GM18498 (cell line): ENCODE results near the gene FASTKD2.
"Not testable (repeated sequence)": the region's sequence is repeated elsewhere in the genome, so short reads cannot be mapped to it uniquely, and the experiment has no call there.

Source experiments
- ATAC-seq: cut with Tn5 transposase; IDR thresholded peaks from one replicate; pipeline ENCODE4 v1.9.1; 2021; ENCODE audit warnings: mild to moderate bottlenecking, moderate library complexity; ENCODE audit not compliant: unreplicated experiment

Gene FASTKD2

GRCh38 chr2:206790311-206790935 lies 25.0 kb downstream of the FASTKD2 start:
- no peak for ATAC-seq

GRCh38 chr2:206792645-206793044 lies 27.2 kb downstream of the FASTKD2 start:
- no peak for ATAC-seq

- ATAC-seq: no peak
Observed at GRCh38 chr2:206797376-206797775, 32.0 kb downstream of the FASTKD2 start.

- peak; percentile 81 for ATAC-seq
Observed at GRCh38 chr2:206798000-206798399, 32.6 kb downstream of the FASTKD2 start.

- ATAC-seq: no peak
Observed at GRCh38 chr2:206799083-206799482, 33.7 kb downstream of the FASTKD2 start.

GRCh38 chr2:206800506-206801417 lies 35.4 kb downstream of the FASTKD2 start:
- ATAC-seq: peak; percentile 59

GRCh38 chr2:206801418-206802189 lies 36.2 kb downstream of the FASTKD2 start:
- no peak for ATAC-seq

GRCh38 chr2:206802654-206803514 lies 37.5 kb downstream of the FASTKD2 start:
- no peak for ATAC-seq

- ATAC-seq: no peak
Observed at GRCh38 chr2:206804326-206804725, 38.9 kb downstream of the FASTKD2 start.

- ATAC-seq: no peak
Observed at GRCh38 chr2:206805887-206806607, 40.6 kb downstream of the FASTKD2 start.

- not testable (repeated sequence) for ATAC-seq
Observed at GRCh38 chr2:206807624-206808023, 42.2 kb downstream of the FASTKD2 start.

- not testable (repeated sequence) for ATAC-seq
Observed at GRCh38 chr2:206812471-206812870, 47.1 kb downstream of the FASTKD2 start.

- no peak for ATAC-seq
Observed at GRCh38 chr2:206814498-206814897, 49.1 kb downstream of the FASTKD2 start.

GRCh38 chr2:206820807-206821206 lies 55.4 kb downstream of the FASTKD2 start:
- ATAC-seq: no peak

GRCh38 chr2:206823178-206823577 lies 57.8 kb downstream of the FASTKD2 start:
- ATAC-seq: no peak

GRCh38 chr2:206824087-206824618 lies 58.7 kb downstream of the FASTKD2 start:
- ATAC-seq: no peak

- ATAC-seq: no peak
Observed at GRCh38 chr2:206824993-206825392, 59.6 kb downstream of the FASTKD2 start.

GRCh38 chr2:206831442-206831995 lies 66.1 kb downstream of the FASTKD2 start:
- ATAC-seq: no peak

GRCh38 chr2:206832873-206833272 lies 67.5 kb downstream of the FASTKD2 start:
- ATAC-seq: no peak
